Measurements from ENCODE around the gene PEX16.

PEX16 gene

GRCh38 chr11:45918962-45919675 lies 1.4 kb upstream of the PEX16 start:
- H3K4me3 ChIP-seq (ENCODE audit: low read depth, low read length), result peak overlapping the region; percentile 90

GRCh38 chr11:45918331-45918941 lies 759 bp upstream of the PEX16 start:
- DNase-seq (ENCODE audit: low read depth), result peak; percentile 80
- peak overlapping the region; percentile 90 for H3K4me3 ChIP-seq (ENCODE audit: low read depth, low read length)
- peak; percentile 35; the same call in 1 of the 2 replicates for TF ChIP-seq MAX (IDR thresholded peaks at IDR 0.05; ENCODE audit: low read depth, low read length)
- TF ChIP-seq CTCF (IDR thresholded peaks at IDR 0.05; ENCODE audit: low read depth, low read length), result no peak
- no peak for TF ChIP-seq MYC (IDR thresholded peaks at IDR 0.05; ENCODE audit: low read depth, low read length)
- TF ChIP-seq POLR2A (IDR thresholded peaks at IDR 0.05; ENCODE audit: extremely low read depth, insufficient read length), result peak; percentile 63

More at GRCh38 chr11:45918962-45919675, 1.4 kb upstream of the PEX16 start:
- no peak for TF ChIP-seq MYC (IDR thresholded peaks at IDR 0.05; ENCODE audit: low read depth, low read length)
- DNase-seq (ENCODE audit: low read depth), result no peak

GRCh38 chr11:45917286-45917622 lies 423 bp downstream of the PEX16 start:
- DNase-seq (ENCODE audit: low read depth), result no peak
- no peak for TF ChIP-seq MAX (IDR thresholded peaks at IDR 0.05; ENCODE audit: low read depth, low read length)
- no peak for TF ChIP-seq POLR2A (IDR thresholded peaks at IDR 0.05; ENCODE audit: extremely low read depth, insufficient read length)
- no peak for TF ChIP-seq MYC (IDR thresholded peaks at IDR 0.05; ENCODE audit: low read depth, low read length)

GRCh38 chr11:45915446-45915845 lies 2.2 kb downstream of the PEX16 start:
- TF ChIP-seq MAX (IDR thresholded peaks at IDR 0.05; ENCODE audit: low read depth, low read length), result no peak
- no peak for TF ChIP-seq MYC (IDR thresholded peaks at IDR 0.05; ENCODE audit: low read depth, low read length)
- TF ChIP-seq POLR2A (IDR thresholded peaks at IDR 0.05; ENCODE audit: extremely low read depth, insufficient read length), result no peak
- TF ChIP-seq CTCF (IDR thresholded peaks at IDR 0.05; ENCODE audit: low read depth, low read length), result no peak
- H3K4me3 ChIP-seq (ENCODE audit: low read depth, low read length), result no peak overlapping the region
- no peak for DNase-seq (ENCODE audit: low read depth)

More at GRCh38 chr11:45917286-45917622, 423 bp downstream of the PEX16 start:
- H3K4me3 ChIP-seq (ENCODE audit: low read depth, low read length), result peak overlapping the region; percentile 90

GRCh38 chr11:45913942-45914635 lies 3.6 kb downstream of the PEX16 start:
- no peak for DNase-seq (ENCODE audit: low read depth)
- H3K4me3 ChIP-seq (ENCODE audit: low read depth, low read length), result no peak overlapping the region
- no peak for TF ChIP-seq POLR2A (IDR thresholded peaks at IDR 0.05; ENCODE audit: extremely low read depth, insufficient read length)
- no peak for TF ChIP-seq MAX (IDR thresholded peaks at IDR 0.05; ENCODE audit: low read depth, low read length)
- no peak for TF ChIP-seq CTCF (IDR thresholded peaks at IDR 0.05; ENCODE audit: low read depth, low read length)
- no peak for TF ChIP-seq MYC (IDR thresholded peaks at IDR 0.05; ENCODE audit: low read depth, low read length)

GRCh38 chr11:45913514-45913913 lies 4.2 kb downstream of the PEX16 start:
- H3K4me3 ChIP-seq (ENCODE audit: low read depth, low read length), result no peak overlapping the region
- no peak for DNase-seq (ENCODE audit: low read depth)
- no peak for TF ChIP-seq MYC (IDR thresholded peaks at IDR 0.05; ENCODE audit: low read depth, low read length)
- TF ChIP-seq POLR2A (IDR thresholded peaks at IDR 0.05; ENCODE audit: extremely low read depth, insufficient read length), result no peak
- no peak for TF ChIP-seq MAX (IDR thresholded peaks at IDR 0.05; ENCODE audit: low read depth, low read length)
- no peak for TF ChIP-seq CTCF (IDR thresholded peaks at IDR 0.05; ENCODE audit: low read depth, low read length)
